MCF 10A (cell line): ENCODE results near the gene CDYL. TPM values are rescaled to one million over a fixed set of nuclear protein-coding genes. Genes with fewer than 3 reads are reported as not detected.
"Not testable (repeated sequence)": the region's sequence is repeated elsewhere in the genome, so short reads cannot be mapped to it uniquely, and the experiment has no call there.

Source experiments
- BruUV-seq: library from RNA; stranded (reverse); fragments of 400-500 nt; replicated peaks from 2 replicates; lab custom pipeline; 2021; lab: Mats Ljungman, UMichigan
- CTCF ChIA-PET: fragments of 300-600 bp; sonication (Branson Sonifier 250); formaldehyde crosslinking; extraction: SDS; loops from one replicate; lab custom pipeline; 2021; ENCODE audit warnings: antibody characterized with exemption, inconsistent platforms; lab: Yijun Ruan, JAX
- POLR2A ChIA-PET: fragments of 300-600, 350-650 bp; sonication (Branson Sonifier 250); formaldehyde crosslinking; extraction: SDS; loops from one replicate; lab custom pipeline; 2020; ENCODE audit warnings: antibody characterized with exemption, inconsistent platforms; lab: Yijun Ruan, JAX
- DNase-seq: peaks from one replicate; pipeline ENCODE4 v3.0.0-alpha.2; 2018; ENCODE audit not compliant: unreplicated experiment
- H3K27ac Mint-ChIP-seq: one replicate; pipeline ENCODE4 v1.8.0; 2022; ENCODE audit warnings: mild to moderate bottlenecking, low read depth, mixed read lengths; ENCODE audit not compliant: unreplicated experiment
- H3K27me3 Mint-ChIP-seq: one replicate; pipeline ENCODE4 v1.8.0; 2022; ENCODE audit warnings: mixed read lengths; ENCODE audit not compliant: insufficient read depth, unreplicated experiment
- H3K36me3 Mint-ChIP-seq: one replicate; pipeline ENCODE4 v1.8.0; 2022; ENCODE audit warnings: mild to moderate bottlenecking, moderate library complexity, mixed read lengths; ENCODE audit not compliant: insufficient read depth, unreplicated experiment
- H3K4me1 Mint-ChIP-seq: one replicate; pipeline ENCODE4 v1.8.0; 2022; ENCODE audit warnings: mixed read lengths; ENCODE audit not compliant: insufficient read depth, unreplicated experiment
- H3K4me3 Mint-ChIP-seq: one replicate; pipeline ENCODE4 v1.8.0; 2022; ENCODE audit warnings: mild to moderate bottlenecking, moderate library complexity, mixed read lengths; ENCODE audit not compliant: unreplicated experiment
- H3K9me3 Mint-ChIP-seq: one replicate; pipeline ENCODE4 v1.8.0; 2022; ENCODE audit warnings: mixed read lengths; ENCODE audit not compliant: unreplicated experiment
- CTCF ChIP-seq: fragments of 200-600 bp; IDR thresholded peaks from one replicate; pipeline ENCODE4 v1.8.0; 2022; ENCODE audit warnings: antibody characterized with exemption, mild to moderate bottlenecking; ENCODE audit not compliant: unreplicated experiment
- intact Hi-C: fragments of 100-400 bp; cut with micrococcal nuclease; formaldehyde crosslinking; loops from 2 replicates; pipeline ENCODE4 v1.14.1; 2022
- total RNA-seq: library from RNA; stranded (reverse); gene quantifications from 2 replicates; pipeline ENCODE4 v1.2.3, GENCODE V29; 2022

Gene CDYL
- total RNA-seq, 1 experiment from 2014 or later, result 48.9 TPM

DNA sequence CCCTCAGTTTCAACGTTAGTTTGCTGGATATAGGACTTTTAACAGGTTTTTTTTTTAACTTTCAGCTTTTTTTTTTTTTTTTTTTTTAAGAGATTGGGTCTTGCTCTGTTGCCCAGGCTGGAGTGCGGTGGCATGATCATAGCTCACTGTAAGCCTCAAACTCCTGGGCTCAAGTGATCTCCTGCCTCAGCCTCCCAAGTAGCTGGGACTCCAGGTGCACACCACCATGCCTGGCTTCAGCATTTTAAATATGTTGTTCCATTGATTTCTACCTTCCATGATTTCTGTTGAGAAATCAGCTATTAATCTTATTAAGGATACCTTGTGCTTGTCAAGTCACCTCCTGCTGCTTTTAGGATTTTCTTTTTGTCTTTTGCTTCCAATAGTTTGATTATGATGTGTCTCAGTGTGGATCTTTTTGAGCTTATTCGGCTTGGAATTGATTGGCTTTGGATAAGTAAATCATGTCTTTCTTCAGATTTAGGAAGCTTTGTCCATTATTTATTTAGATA, 52.0 kb downstream of the CDYL start:
- no peak for TF ChIP-seq CTCF
- peaks cover 8% of the 10 kb centered on the region for H3K4me1 Mint-ChIP-seq
- peaks cover 8% of the 10 kb centered on the region for H3K36me3 Mint-ChIP-seq
- CTCF ChIA-PET, result interaction anchor here (1.0 to 1.2 kb wide), 2 partner anchors 11 to 595 kb away, joined by 3 read pairs; no protein-coding TSS in a partner anchor
- H3K9me3 Mint-ChIP-seq, result peaks cover 33% of the 10 kb centered on the region
- BruUV-seq, result no TSS peak
- no peaks in the 10 kb centered on the region for H3K27me3 Mint-ChIP-seq
- H3K27ac Mint-ChIP-seq, result no peak overlapping the region
- intact Hi-C loops, result no loop called here
- DNase-seq, result no peak
- H3K4me3 Mint-ChIP-seq, result no peak overlapping the region
- POLR2A ChIA-PET, result no interaction called here

DNA sequence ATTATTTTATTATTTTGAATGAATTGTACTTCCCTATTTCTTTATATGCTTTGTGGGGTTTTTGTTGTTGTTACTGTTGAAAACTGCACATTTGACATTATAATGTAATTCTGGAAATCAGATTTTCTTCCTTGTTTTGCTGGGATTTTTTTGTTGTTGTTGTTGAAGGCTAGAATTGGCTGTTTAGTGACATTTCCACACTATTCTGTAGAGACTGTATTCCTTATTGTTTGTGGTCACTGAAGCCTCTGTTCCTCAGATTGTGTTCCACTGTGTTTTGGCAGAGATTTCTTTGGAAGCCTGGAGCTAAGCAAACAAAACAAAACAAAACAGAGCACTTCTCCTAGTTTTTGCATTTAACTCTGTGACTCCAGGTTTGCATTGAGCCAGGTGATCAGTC, 52.9 kb downstream of the CDYL start:
- ChIA-PET CTCF (interaction anchor here (0.6 to 1.2 kb wide), 3 partner anchors 12 to 409 kb away, joined by 3 to 4 read pairs (median 3); no protein-coding TSS in a partner anchor), POLR2A (interaction anchor here (0.8 to 1.0 kb wide), 2 partner anchors 9 to 13 kb away, joined by 3 to 5 read pairs; no protein-coding TSS in a partner anchor)
- Mint-ChIP-seq H3K27ac (no peak overlapping the region), H3K9me3 (peaks cover 33% of the 10 kb centered on the region), H3K27me3 (no peaks in the 10 kb centered on the region), H3K4me1 (peaks cover 8% of the 10 kb centered on the region), H3K36me3 (no peaks in the 10 kb centered on the region), H3K4me3 (no peak overlapping the region)
- no peak for DNase-seq
- intact Hi-C loops, result no loop called here
- no TSS peak for BruUV-seq
- no peak for TF ChIP-seq CTCF

DNA sequence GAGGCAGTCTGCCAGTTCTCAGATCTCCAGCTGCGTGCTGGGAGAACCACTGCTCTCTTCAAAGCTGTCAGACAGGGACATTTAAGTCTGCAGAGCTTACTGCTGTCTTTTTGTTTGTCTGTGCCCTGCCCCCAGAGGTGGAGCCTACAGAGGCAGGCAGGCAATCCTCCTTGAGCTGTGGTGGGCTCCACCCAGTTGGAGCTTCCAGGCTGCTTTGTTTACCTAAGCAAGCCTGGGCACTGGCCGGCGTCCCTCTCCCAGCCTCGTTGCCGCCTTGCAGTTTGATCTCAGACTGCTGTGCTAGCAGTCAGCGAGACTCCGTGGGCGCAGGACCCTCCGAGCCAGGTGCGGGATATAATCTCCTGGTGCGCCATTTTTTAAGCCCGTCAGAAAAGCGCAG, 59.3 kb downstream of the CDYL start:
- CTCF ChIA-PET, H3K9me3 Mint-ChIP-seq, H3K27ac Mint-ChIP-seq, POLR2A ChIA-PET, BruUV-seq, H3K27me3 Mint-ChIP-seq, H3K4me3 Mint-ChIP-seq, H3K4me1 Mint-ChIP-seq, DNase-seq, intact Hi-C loops: not testable (repeated sequence)
- H3K36me3 Mint-ChIP-seq, result peaks cover 11% of the 10 kb centered on the region

- ChIA-PET CTCF (interaction anchor here (0.7 kb wide), 1 partner anchor 50 kb away, joined by 3 read pairs; no protein-coding TSS in a partner anchor), POLR2A (no interaction called here)
- intact Hi-C loops, result no loop called here
- no peak for TF ChIP-seq CTCF
- BruUV-seq, result no TSS peak
- no peak for DNase-seq
- Mint-ChIP-seq H3K27me3 (no peaks in the 10 kb centered on the region), H3K4me3 (no peak overlapping the region), H3K36me3 (peaks cover 11% of the 10 kb centered on the region), H3K9me3 (no peaks in the 10 kb centered on the region), H3K27ac (no peak overlapping the region), H3K4me1 (no peaks in the 10 kb centered on the region)
Measured at GRCh38 chr6:4840169-4840568, 64.0 kb downstream of the CDYL start.
